Mesothelial cell of epicardium (in vitro differentiated cells): ENCODE data around the gene ABI1. TPM values are rescaled to one million over a fixed set of nuclear protein-coding genes. Genes with fewer than 3 reads are reported as not detected.
A peak's percentile ranks its signal among the peaks of the same experiment; 100 is the strongest.

ENCODE experiments used
- DNase-seq, 2 experiments: peaks; one replicate each; pipeline ENCODE4 v3.0.0; 2021; ENCODE audit warnings: low spot score in 2 of 2; ENCODE audit not compliant: unreplicated experiment in 2 of 2
- H3K27ac Mint-ChIP-seq: 2 replicates; pipeline ENCODE4 v1.8.0; 2021; ENCODE audit warnings: mixed read lengths
- H3K27me3 Mint-ChIP-seq: 2 replicates; pipeline ENCODE4 v1.8.0; 2021; ENCODE audit warnings: low read depth, mixed read lengths
- H3K36me3 Mint-ChIP-seq: 2 replicates; pipeline ENCODE4 v1.8.0; 2021; ENCODE audit warnings: mixed read lengths
- H3K4me1 Mint-ChIP-seq: 2 replicates; pipeline ENCODE4 v1.8.0; 2021; ENCODE audit warnings: mixed read lengths
- H3K4me3 Mint-ChIP-seq: 2 replicates; pipeline ENCODE4 v1.8.0; 2021; ENCODE audit warnings: mild to moderate bottlenecking, moderate library complexity, mixed read lengths
- H3K9me3 Mint-ChIP-seq: 2 replicates; pipeline ENCODE4 v1.8.0; 2021; ENCODE audit warnings: mixed read lengths
- total RNA-seq: library from RNA; stranded (reverse); gene quantifications from 3 replicates; pipeline ENCODE4 v1.2.1, GENCODE V29; 2021
- TF ChIP-seq, protein P1 (sequence below): fragments of 200-600 bp; sonication (generic); IDR thresholded peaks from one replicate; pipeline ENCODE4 v1.5.0; 2021; ENCODE audit warnings: antibody characterized with exemption; ENCODE audit not compliant: unreplicated experiment

Gene ABI1
- total RNA-seq, 1 donor from 2014 or later: 41.3 TPM

DNA sequence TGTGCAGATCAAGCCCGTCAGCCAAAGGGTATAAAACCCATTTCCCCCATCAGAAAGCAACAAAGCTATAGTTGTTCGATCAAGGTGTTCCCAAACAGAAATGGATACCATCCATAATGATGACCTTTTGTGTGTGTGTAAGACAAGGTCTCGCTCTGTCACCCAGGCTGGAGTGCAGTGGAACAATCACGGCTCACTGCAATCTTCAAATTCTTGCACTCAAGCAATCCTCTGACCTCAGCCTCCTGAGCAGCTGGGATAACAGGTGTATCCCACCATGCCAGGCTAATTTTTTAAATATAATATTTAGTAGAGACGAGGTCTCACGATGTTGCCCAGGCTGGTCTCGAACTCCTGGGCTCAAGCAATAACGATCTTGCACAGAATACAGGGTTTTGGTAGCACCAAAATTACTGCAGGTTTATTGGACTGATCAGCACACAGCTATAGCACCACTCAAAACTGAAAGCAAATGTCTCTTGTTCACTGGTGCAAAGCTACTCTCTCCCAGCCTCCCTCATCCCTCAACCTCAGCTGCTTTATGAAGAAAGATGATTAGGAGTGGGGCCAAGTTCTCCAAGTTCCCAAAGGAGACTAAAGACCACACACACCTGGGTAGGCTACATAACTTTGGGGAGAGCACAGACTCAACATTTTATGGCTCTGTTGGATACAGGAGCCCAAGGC, 80.5 kb downstream of the ABI1 start:
- Mint-ChIP-seq H3K27me3 (no peaks in the 10 kb centered on the region), H3K36me3 (no peaks in the 10 kb centered on the region), H3K4me3 (no peak overlapping the region), H3K27ac (no peak overlapping the region), H3K9me3 (no peaks in the 10 kb centered on the region), H3K4me1 (peaks cover 12% of the 10 kb centered on the region)
- TF ChIP-seq, protein P1, sequence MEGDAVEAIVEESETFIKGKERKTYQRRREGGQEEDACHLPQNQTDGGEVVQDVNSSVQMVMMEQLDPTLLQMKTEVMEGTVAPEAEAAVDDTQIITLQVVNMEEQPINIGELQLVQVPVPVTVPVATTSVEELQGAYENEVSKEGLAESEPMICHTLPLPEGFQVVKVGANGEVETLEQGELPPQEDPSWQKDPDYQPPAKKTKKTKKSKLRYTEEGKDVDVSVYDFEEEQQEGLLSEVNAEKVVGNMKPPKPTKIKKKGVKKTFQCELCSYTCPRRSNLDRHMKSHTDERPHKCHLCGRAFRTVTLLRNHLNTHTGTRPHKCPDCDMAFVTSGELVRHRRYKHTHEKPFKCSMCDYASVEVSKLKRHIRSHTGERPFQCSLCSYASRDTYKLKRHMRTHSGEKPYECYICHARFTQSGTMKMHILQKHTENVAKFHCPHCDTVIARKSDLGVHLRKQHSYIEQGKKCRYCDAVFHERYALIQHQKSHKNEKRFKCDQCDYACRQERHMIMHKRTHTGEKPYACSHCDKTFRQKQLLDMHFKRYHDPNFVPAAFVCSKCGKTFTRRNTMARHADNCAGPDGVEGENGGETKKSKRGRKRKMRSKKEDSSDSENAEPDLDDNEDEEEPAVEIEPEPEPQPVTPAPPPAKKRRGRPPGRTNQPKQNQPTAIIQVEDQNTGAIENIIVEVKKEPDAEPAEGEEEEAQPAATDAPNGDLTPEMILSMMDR: no peak
- DNase-seq: no peak

DNA sequence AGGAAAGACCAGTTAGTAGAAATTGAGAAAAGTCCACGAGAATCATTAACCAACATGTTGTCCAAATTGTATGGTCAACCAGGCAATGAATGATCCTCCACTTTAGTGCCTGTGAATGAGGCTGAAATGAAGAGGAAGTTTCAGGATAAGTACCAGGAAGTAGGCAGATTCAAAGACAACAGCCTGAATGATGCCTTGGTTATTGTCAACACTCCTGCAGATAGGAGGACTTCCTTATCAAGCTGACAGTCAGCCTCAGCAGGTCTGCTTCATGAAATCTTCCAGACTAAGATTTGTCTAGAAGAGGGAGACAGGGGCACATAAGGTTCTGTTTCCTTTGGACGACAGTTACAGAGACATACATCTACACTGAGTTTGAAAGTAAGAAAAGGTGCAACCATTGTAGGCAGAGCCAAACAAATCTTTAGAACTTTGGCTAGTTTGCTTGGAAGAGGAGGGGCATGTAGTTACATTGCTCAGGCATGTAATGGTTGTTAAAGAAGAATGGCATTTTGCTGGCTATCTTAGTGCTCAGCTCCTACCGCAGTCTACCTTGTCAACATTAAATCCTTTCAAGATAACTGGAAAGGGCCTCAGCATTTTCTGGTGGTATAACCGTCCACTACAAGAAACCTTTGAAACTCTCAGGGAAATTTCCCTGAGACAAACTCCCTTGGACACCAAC, 81.4 kb downstream of the ABI1 start:
- Mint-ChIP-seq H3K9me3 (no peaks in the 10 kb centered on the region), H3K4me3 (no peak overlapping the region), H3K27ac (no peak overlapping the region), H3K27me3 (no peaks in the 10 kb centered on the region), H3K36me3 (no peaks in the 10 kb centered on the region), H3K4me1 (peaks cover 12% of the 10 kb centered on the region)
- no peak for DNase-seq
- TF ChIP-seq, protein P1: no peak

DNA sequence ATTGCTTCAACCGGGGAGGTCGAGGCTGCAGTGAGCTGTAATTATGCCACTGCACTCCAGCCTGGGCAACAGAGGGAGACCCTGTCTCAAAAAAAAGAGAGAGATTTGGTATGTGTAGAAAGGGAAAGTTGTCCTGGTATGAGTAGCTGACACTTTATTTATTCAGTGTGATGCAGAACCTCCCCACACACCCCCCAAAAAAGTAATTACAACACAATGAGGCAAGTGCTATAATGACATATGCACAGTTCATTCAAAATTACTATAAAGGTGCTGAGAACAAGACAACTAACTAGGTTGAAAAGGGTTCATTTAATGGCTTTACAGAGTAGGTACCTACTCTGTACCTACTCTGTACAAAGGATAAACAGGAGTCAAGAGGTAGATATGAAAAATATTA, 83.1 kb downstream of the ABI1 start:
- Mint-ChIP-seq H3K27ac (peak overlapping the region; percentile 20), H3K36me3 (no peaks in the 10 kb centered on the region)
- TF ChIP-seq, protein P1: no peak

DNA sequence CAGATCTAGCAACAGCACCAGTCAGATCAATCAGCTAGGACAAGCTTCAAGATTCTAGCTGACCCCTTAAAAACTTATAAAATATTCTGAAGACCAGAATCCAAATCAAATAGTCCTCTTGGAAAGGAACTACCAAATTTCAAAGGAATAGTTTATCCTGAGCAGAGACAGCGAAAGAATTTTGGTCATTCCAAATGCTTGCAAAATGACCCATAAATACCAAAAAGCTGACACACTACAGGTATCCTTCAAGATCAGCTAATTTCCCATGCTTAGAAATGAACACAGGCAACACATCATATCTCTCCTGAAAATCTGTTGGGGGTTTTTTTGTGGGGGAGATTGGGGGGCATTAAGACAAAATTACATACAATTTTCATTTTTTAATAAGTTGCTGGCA, 84.5 kb downstream of the ABI1 start:
- Mint-ChIP-seq H3K4me3 (no peak overlapping the region), H3K27ac (peak overlapping the region; percentile 26), H3K36me3 (no peaks in the 10 kb centered on the region), H3K9me3 (no peaks in the 10 kb centered on the region), H3K27me3 (no peaks in the 10 kb centered on the region), H3K4me1 (peaks cover 8% of the 10 kb centered on the region)
- DNase-seq: no peak
- TF ChIP-seq, protein P1: no peak

More for the DNA sequence above, 83.1 kb downstream of the ABI1 start:
- Mint-ChIP-seq H3K9me3 (no peaks in the 10 kb centered on the region), H3K27me3 (no peaks in the 10 kb centered on the region), H3K4me1 (peaks cover 12% of the 10 kb centered on the region), H3K4me3 (no peak overlapping the region)
- no peak for DNase-seq

DNA sequence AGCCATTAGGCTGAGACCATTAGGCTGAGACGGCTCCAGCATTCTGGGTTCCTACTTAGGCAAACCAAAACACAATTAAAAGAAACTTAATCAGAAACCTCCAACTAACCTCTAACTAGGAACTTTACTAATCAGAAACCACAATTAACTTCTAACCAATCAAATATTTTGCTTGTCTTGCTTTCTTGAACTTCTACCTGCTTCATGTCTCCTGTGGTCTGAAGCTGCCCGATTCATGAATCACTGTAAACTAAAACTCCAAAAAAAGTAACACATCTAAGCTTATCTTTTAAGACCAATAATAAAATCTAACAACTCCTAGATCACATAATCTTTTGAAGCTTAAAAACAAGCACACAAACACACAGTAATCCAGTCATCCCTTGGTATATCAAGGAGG, 87.1 kb downstream of the ABI1 start:
- Mint-ChIP-seq H3K9me3 (no peaks in the 10 kb centered on the region), H3K27ac (no peak overlapping the region), H3K36me3 (peaks cover 2% of the 10 kb centered on the region), H3K4me3 (no peak overlapping the region), H3K4me1 (peaks cover 8% of the 10 kb centered on the region), H3K27me3 (no peaks in the 10 kb centered on the region)
- TF ChIP-seq, protein P1: no peak
- DNase-seq: no peak
